ENCODE data around the gene CDCA4.

DNA sequence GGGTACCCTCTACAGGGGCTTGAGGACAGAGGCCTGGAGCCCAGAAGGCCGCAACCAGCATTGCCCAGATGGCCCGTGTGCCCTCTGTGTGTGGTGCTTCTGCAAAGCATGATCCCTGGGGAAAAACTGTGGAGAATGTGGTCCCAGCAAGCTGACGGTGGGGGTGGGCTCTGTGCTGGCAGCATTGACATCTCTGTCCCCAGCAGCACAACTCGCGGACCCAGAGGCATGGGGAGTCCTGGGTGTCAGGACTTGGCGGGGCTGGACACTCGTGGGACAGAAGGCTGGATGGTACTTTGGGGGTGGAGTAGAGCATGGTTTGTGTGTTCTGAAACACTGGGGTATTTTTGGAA lies 31.0 kb downstream of the CDCA4 start:
- TF ChIP-seq, protein P1, sequence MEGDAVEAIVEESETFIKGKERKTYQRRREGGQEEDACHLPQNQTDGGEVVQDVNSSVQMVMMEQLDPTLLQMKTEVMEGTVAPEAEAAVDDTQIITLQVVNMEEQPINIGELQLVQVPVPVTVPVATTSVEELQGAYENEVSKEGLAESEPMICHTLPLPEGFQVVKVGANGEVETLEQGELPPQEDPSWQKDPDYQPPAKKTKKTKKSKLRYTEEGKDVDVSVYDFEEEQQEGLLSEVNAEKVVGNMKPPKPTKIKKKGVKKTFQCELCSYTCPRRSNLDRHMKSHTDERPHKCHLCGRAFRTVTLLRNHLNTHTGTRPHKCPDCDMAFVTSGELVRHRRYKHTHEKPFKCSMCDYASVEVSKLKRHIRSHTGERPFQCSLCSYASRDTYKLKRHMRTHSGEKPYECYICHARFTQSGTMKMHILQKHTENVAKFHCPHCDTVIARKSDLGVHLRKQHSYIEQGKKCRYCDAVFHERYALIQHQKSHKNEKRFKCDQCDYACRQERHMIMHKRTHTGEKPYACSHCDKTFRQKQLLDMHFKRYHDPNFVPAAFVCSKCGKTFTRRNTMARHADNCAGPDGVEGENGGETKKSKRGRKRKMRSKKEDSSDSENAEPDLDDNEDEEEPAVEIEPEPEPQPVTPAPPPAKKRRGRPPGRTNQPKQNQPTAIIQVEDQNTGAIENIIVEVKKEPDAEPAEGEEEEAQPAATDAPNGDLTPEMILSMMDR (conservative IDR thresholded peaks at IDR 0.05): no peak
- TF ChIP-seq EZH2 (IDR thresholded peaks at IDR 0.05; ENCODE audit: low read depth): no peak
